Activated effector memory CD4-positive, alpha-beta T cell treated with anti-CD3 and anti-CD28 coated beads, Interleukin-2, amount 50 U/mL, for 16 hours (primary cell): ENCODE data around the gene C11orf65.
"Not testable (repeated sequence)": the region's sequence is repeated elsewhere in the genome, so short reads cannot be mapped to it uniquely, and the experiment has no call there.

Experiments
- DNase-seq: peaks from one replicate; pipeline ENCODE4 v3.0.0-alpha.2; 2020

C11orf65 gene

GRCh38 chr11:108468478-108468864, 1.1 kb upstream of the C11orf65 start:
- DNase-seq, result no peak

GRCh38 chr11:108466405-108466804, 924 bp downstream of the C11orf65 start:
- no peak for DNase-seq

- DNase-seq, result no peak
Measured at GRCh38 chr11:108453207-108453835, 14.0 kb downstream of the C11orf65 start.

GRCh38 chr11:108441445-108441844, 25.9 kb downstream of the C11orf65 start:
- DNase-seq, result not testable (repeated sequence)

GRCh38 chr11:108436594-108436993, 30.7 kb downstream of the C11orf65 start:
- no peak for DNase-seq

GRCh38 chr11:108435066-108435465, 32.3 kb downstream of the C11orf65 start:
- DNase-seq, result no peak

GRCh38 chr11:108432783-108433182, 34.5 kb downstream of the C11orf65 start:
- DNase-seq, result no peak

- DNase-seq, result no peak
Measured at GRCh38 chr11:108431997-108432396, 35.3 kb downstream of the C11orf65 start.

GRCh38 chr11:108431370-108431769, 36.0 kb downstream of the C11orf65 start:
- DNase-seq, result no peak

- peak; percentile 74 for DNase-seq
Measured at GRCh38 chr11:108417551-108417950, 49.8 kb downstream of the C11orf65 start.

GRCh38 chr11:108414958-108415357, 52.4 kb downstream of the C11orf65 start:
- no peak for DNase-seq

- no peak for DNase-seq
Measured at GRCh38 chr11:108405706-108406105, 61.6 kb downstream of the C11orf65 start.

- no peak for DNase-seq
Measured at GRCh38 chr11:108403052-108403451, 64.3 kb downstream of the C11orf65 start.

GRCh38 chr11:108402241-108402640, 65.1 kb downstream of the C11orf65 start:
- no peak for DNase-seq

- no peak for DNase-seq
Measured at GRCh38 chr11:108398439-108398838, 68.9 kb downstream of the C11orf65 start.

- not testable (repeated sequence) for DNase-seq
Measured at GRCh38 chr11:108396672-108397071, 70.7 kb downstream of the C11orf65 start.

- DNase-seq, result no peak
Measured at GRCh38 chr11:108394744-108395284, 72.5 kb downstream of the C11orf65 start.

GRCh38 chr11:108393046-108393445, 74.3 kb downstream of the C11orf65 start:
- no peak for DNase-seq

- DNase-seq, result no peak
Measured at GRCh38 chr11:108392353-108392752, 75.0 kb downstream of the C11orf65 start.

GRCh38 chr11:108388576-108388975, 78.8 kb downstream of the C11orf65 start:
- DNase-seq, result no peak

- DNase-seq, result not testable (repeated sequence)
Measured at GRCh38 chr11:108373505-108373904, 93.8 kb downstream of the C11orf65 start.

GRCh38 chr11:108370990-108371389, 96.3 kb downstream of the C11orf65 start:
- no peak for DNase-seq

- DNase-seq, result no peak
Measured at GRCh38 chr11:108370315-108370714, 97.0 kb downstream of the C11orf65 start.

GRCh38 chr11:108369064-108369463, 98.3 kb downstream of the C11orf65 start:
- DNase-seq, result no peak

- DNase-seq, result no peak
Measured at GRCh38 chr11:108368134-108368533, 99.2 kb downstream of the C11orf65 start.
